Gastrocnemius medialis (tissue), 4 donors: Measurements from ENCODE around the gene HSP90B1.

Experiments used
- POLR2A ChIP-seq, 2 donors: fragments of 450-650 bp; IDR thresholded peaks; one replicate each; pipeline ENCODE4 v1.6.1; 2017; ENCODE audit warnings: antibody characterized with exemption in 2 of 2, mild to moderate bottlenecking in 2 of 2, moderate library complexity in 2 of 2
- TF ChIP-seq, protein P1 (sequence below), 5 experiments: fragments of 450-650 bp in 3 of 5; fragments of 200-600 bp in 2 of 5; sonication (generic) in 2 of 5; IDR thresholded peaks in 4 of 5; conservative IDR thresholded peaks in 1 of 5; 1 replicate in 4 of 5; 2 replicates in 1 of 5; pipeline ENCODE4 v1.5.1; 2016 to 2019; ENCODE audit warnings: antibody characterized with exemption in 5 of 5, mild to moderate bottlenecking in 3 of 5, moderate library complexity in 3 of 5

DNA sequence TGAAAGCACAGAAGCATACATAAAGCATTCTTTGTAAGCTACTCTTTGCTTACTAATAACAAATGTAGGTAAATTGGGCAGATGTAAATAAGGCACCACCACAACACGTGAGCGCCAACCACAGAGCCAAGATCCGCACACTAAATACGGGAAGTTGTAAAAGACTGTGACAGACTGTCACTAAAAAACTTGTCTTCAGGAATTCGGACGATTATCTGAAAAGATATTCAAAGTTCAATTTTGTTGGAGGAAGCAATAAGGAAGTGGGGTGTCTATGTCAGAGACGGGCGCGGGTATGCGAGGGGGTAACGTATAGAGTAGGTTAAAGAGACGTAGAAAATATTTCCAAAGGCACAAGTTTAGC lies 1.5 kb upstream of the HSP90B1 start:
- TF ChIP-seq, protein P1, sequence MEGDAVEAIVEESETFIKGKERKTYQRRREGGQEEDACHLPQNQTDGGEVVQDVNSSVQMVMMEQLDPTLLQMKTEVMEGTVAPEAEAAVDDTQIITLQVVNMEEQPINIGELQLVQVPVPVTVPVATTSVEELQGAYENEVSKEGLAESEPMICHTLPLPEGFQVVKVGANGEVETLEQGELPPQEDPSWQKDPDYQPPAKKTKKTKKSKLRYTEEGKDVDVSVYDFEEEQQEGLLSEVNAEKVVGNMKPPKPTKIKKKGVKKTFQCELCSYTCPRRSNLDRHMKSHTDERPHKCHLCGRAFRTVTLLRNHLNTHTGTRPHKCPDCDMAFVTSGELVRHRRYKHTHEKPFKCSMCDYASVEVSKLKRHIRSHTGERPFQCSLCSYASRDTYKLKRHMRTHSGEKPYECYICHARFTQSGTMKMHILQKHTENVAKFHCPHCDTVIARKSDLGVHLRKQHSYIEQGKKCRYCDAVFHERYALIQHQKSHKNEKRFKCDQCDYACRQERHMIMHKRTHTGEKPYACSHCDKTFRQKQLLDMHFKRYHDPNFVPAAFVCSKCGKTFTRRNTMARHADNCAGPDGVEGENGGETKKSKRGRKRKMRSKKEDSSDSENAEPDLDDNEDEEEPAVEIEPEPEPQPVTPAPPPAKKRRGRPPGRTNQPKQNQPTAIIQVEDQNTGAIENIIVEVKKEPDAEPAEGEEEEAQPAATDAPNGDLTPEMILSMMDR (IDR thresholded peaks at IDR 0.05 in 4 of 5, conservative IDR thresholded peaks at IDR 0.05 in 1 of 5) = no peak
- TF ChIP-seq POLR2A (IDR thresholded peaks at IDR 0.05) = no peak
